ES-I3 (cell line): ENCODE results near the gene ITM2C.

Source experiments
- H3K36me3 ChIP-seq: 2 replicates; pipeline ENCODE4 v1.6.1; 2013; ENCODE audit warnings: mild to moderate bottlenecking, low read length, control low read depth, moderate library complexity; ENCODE audit not compliant: insufficient read depth
- H3K4me1 ChIP-seq: 2 replicates; pipeline ENCODE4 v1.6.1; 2013; ENCODE audit warnings: mild to moderate bottlenecking, control low read depth, low read length; ENCODE audit not compliant: insufficient read depth
- H3K9ac ChIP-seq: 2 replicates; pipeline ENCODE4 v1.6.1; 2013; ENCODE audit warnings: low read depth, mild to moderate bottlenecking, low read length, moderate library complexity
- H3K9me3 ChIP-seq: 2 replicates; pipeline ENCODE4 v1.6.1; 2013; ENCODE audit warnings: mild to moderate bottlenecking, low read length, moderate library complexity; ENCODE audit not compliant: control insufficient read depth, insufficient read depth

ITM2C gene

GRCh38 chr2:230830428-230830827 is 34.3 kb upstream of the ITM2C start:
- no peaks in the 10 kb centered on the region for H3K36me3 ChIP-seq
- H3K9ac ChIP-seq = no peak overlapping the region
- no peaks in the 10 kb centered on the region for H3K4me1 ChIP-seq
- no peaks in the 10 kb centered on the region for H3K9me3 ChIP-seq

- Histone ChIP-seq H3K9me3 (no peaks in the 10 kb centered on the region), H3K9ac (no peak overlapping the region), H3K4me1 (no peaks in the 10 kb centered on the region), H3K36me3 (no peaks in the 10 kb centered on the region)
Observed at GRCh38 chr2:230840301-230840700, 24.4 kb upstream of the ITM2C start.

GRCh38 chr2:230842473-230842872 is 22.3 kb upstream of the ITM2C start:
- H3K9me3 ChIP-seq = no peaks in the 10 kb centered on the region; the same call in 1 of the 2 replicates
- H3K36me3 ChIP-seq = no peaks in the 10 kb centered on the region
- H3K4me1 ChIP-seq = no peaks in the 10 kb centered on the region
- no peak overlapping the region for H3K9ac ChIP-seq

- Histone ChIP-seq H3K9ac (no peak overlapping the region), H3K36me3 (no peaks in the 10 kb centered on the region), H3K9me3 (no peaks in the 10 kb centered on the region; the same call in 1 of the 2 replicates), H3K4me1 (no peaks in the 10 kb centered on the region)
Observed at GRCh38 chr2:230843132-230843531, 21.6 kb upstream of the ITM2C start.

DNA sequence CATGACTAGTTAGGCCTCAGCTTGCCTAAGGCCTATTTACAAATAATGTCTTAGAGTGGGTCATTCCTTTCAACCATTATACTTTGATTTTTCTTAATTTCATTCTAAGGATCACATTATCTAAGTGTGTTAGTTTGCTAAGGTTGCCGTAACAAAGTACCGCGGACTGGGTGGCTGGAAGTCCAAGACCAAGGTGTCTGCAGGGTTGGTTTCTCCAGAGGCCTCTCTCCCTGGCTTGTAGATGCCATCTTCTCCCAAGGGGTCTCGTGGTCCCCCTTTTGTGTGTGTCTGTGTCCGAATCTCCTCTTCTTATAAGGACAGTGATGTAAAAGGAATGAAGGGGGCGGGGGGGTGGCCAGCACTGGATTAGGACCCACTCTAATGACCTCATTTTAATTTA is 18.4 kb upstream of the ITM2C start:
- H3K36me3 ChIP-seq = no peaks in the 10 kb centered on the region
- H3K9ac ChIP-seq = no peak overlapping the region
- no peaks in the 10 kb centered on the region for H3K4me1 ChIP-seq
- H3K9me3 ChIP-seq = no peaks in the 10 kb centered on the region; the same call in 1 of the 2 replicates

- Histone ChIP-seq H3K36me3 (no peaks in the 10 kb centered on the region), H3K4me1 (no peaks in the 10 kb centered on the region), H3K9ac (no peak overlapping the region), H3K9me3 (no peaks in the 10 kb centered on the region; the same call in 1 of the 2 replicates)
Observed at GRCh38 chr2:230847883-230848388, 16.8 kb upstream of the ITM2C start.

GRCh38 chr2:230849633-230850357 is 14.9 kb upstream of the ITM2C start:
- Histone ChIP-seq H3K9me3 (no peaks in the 10 kb centered on the region; the same call in 1 of the 2 replicates), H3K9ac (no peak overlapping the region), H3K4me1 (no peaks in the 10 kb centered on the region), H3K36me3 (no peaks in the 10 kb centered on the region)

DNA sequence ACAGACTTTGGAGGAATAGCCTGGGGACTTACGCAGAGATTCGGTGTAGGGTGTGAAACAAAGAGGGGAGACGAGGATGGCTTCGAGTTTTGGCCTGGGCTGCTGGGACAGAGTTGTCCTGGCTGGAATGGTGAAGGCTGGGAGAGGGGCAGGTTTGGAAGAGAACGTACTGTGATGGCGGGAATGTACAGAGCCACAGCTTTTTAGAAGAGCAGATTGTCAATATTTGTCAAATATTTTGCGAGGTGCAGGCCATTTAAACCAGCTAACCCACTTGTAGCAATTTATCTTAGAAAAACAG is 14.4 kb upstream of the ITM2C start:
- Histone ChIP-seq H3K4me1 (no peaks in the 10 kb centered on the region), H3K9me3 (no peaks in the 10 kb centered on the region; the same call in 1 of the 2 replicates), H3K9ac (no peak overlapping the region), H3K36me3 (no peaks in the 10 kb centered on the region)

DNA sequence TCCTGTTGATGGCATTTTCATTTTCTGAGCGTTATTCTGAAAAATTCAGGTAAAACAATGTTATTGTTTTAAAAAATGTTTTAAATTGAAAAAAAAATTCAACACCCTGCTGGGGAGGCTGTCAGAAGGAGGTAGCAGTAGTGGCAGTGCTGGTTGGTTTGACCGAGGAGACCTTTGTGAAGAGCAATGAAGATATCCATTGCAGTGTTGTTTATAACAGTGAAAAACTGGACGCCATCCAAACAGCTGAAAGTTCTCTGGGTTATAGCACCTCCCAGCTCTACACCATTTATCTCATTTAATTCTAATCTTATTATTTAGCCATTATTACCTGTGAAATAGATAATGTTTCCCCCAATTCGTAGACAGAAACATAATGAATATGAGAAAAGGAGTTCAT is 12.6 kb upstream of the ITM2C start:
- Histone ChIP-seq H3K9me3 (no peaks in the 10 kb centered on the region), H3K9ac (no peak overlapping the region), H3K36me3 (no peaks in the 10 kb centered on the region), H3K4me1 (no peaks in the 10 kb centered on the region)

GRCh38 chr2:230861552-230862255 is 3.0 kb upstream of the ITM2C start:
- H3K9me3 ChIP-seq = no peaks in the 10 kb centered on the region
- no peaks in the 10 kb centered on the region for H3K36me3 ChIP-seq
- peaks cover 21% of the 10 kb centered on the region for H3K4me1 ChIP-seq
- no peak overlapping the region for H3K9ac ChIP-seq

- H3K4me1 ChIP-seq = peaks cover 27% of the 10 kb centered on the region
- H3K9ac ChIP-seq = no peak overlapping the region
- H3K36me3 ChIP-seq = no peaks in the 10 kb centered on the region
- no peaks in the 10 kb centered on the region for H3K9me3 ChIP-seq
Observed at GRCh38 chr2:230862292-230862691, 2.5 kb upstream of the ITM2C start.

- peaks cover 31% of the 10 kb centered on the region for H3K4me1 ChIP-seq
- no peaks in the 10 kb centered on the region for H3K9me3 ChIP-seq
- no peak overlapping the region for H3K9ac ChIP-seq
- no peaks in the 10 kb centered on the region for H3K36me3 ChIP-seq
Observed at GRCh38 chr2:230863031-230863430, 1.7 kb upstream of the ITM2C start.

- H3K36me3 ChIP-seq = no peaks in the 10 kb centered on the region
- no peaks in the 10 kb centered on the region for H3K9me3 ChIP-seq
- peaks cover 35% of the 10 kb centered on the region for H3K4me1 ChIP-seq
- H3K9ac ChIP-seq = peak overlapping the region; percentile 47
Observed at GRCh38 chr2:230863442-230864121, 1.2 kb upstream of the ITM2C start.

DNA sequence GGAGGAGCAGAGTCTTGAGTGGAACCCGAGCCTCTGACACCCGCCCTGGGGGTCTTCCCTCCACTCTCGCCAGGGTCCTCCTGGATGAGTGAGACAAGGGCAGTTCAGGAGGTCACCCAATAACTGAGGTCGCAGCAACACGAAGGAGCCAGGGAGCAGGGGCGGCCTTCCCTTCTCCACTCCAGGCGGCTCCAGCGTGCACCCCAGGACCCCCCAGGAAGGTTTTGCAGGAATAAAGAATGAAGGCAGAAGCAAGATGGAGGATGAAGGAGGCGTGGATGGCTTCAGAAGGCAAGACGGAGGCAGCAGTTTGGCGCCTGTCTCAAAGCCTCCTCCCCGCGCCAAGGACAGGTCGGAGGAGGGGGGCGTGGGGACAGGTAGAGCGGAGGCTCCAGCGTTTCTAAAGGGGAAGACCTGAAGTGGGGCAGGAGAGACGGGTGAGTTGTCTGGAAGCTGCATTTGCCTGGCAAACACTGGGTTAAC is 579 bp upstream of the ITM2C start:
- Histone ChIP-seq H3K9ac (peak overlapping the region; percentile 47), H3K4me1 (peaks cover 37% of the 10 kb centered on the region), H3K36me3 (no peaks in the 10 kb centered on the region), H3K9me3 (no peaks in the 10 kb centered on the region)
